Stomach smooth muscle (tissue), 2 donors: ENCODE data around the gene UTP18.
"Not testable (repeated sequence)": the region's sequence is repeated elsewhere in the genome, so short reads cannot be mapped to it uniquely, and the experiment has no call there.

ENCODE experiments used
- H3K27ac ChIP-seq: one replicate; pipeline ENCODE4 v1.7.0; 2013; ENCODE audit warnings: mild to moderate bottlenecking, low read length, inconsistent platforms
- H3K27me3 ChIP-seq, 2 donors: one replicate each; pipeline ENCODE4 v1.7.0; 2013; ENCODE audit warnings: low read length in 2 of 2; ENCODE audit not compliant: insufficient read depth in 2 of 2, control insufficient read depth in 1 of 2
- H3K36me3 ChIP-seq, 2 donors: one replicate each; pipeline ENCODE4 v1.7.0; 2013; ENCODE audit warnings: low read length in 2 of 2; ENCODE audit not compliant: control insufficient read depth in 2 of 2, insufficient read depth in 2 of 2
- H3K4me1 ChIP-seq: one replicate; pipeline ENCODE4 v1.7.0; 2013; ENCODE audit warnings: low read length; ENCODE audit not compliant: control insufficient read depth, insufficient read depth
- H3K4me3 ChIP-seq, 2 donors: one replicate each; pipeline ENCODE4 v1.7.0; 2013; ENCODE audit warnings: low read length in 2 of 2
- H3K9ac ChIP-seq, 2 donors: one replicate each; pipeline ENCODE4 v1.7.0; 2013; ENCODE audit warnings: low read length in 2 of 2, mild to moderate bottlenecking in 1 of 2
- H3K9me3 ChIP-seq, 2 donors: one replicate each; pipeline ENCODE4 v1.7.0; 2013; ENCODE audit warnings: low read length in 2 of 2; ENCODE audit not compliant: control insufficient read depth in 2 of 2
- donor health status: healthy.
- donor health status: Pancreatic carcinoma.

UTP18 gene

DNA sequence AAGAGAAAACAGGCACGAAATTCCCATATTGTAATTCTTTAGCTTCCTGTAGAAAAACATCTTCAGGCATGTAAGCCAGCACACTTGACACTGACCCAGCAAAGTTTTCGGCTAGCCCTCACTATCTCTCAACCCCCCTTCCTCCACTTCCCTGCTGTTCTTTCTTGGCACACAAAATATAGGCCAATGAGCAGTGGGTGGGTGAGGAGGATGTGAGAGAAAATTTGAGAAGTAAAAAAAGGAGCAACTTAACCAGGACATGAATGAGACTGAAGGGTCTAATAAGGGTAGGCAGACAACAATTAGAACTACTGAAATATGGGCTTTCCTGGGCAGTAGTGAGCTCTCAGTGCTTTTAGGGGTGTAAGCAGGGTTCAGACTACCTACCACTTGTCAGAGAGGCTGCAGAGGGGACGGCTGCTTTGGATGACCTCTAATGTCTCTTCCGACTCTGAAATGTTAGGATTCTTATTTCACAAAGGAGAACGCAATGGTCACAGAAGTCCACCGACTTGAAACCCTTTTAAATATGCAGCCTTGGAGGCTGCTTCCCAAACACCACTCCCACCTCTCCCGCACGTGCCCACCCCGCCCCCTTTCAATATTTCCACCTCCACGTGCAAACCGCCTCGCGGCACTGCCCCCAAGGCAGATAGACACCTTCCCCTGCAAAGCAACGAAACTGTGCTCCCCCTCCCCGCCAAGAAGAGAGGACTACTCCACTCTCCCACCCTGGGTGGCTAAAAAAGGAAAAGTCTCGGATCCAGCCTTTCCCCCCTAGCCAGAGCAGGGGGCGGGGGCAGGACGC is 1.4 kb upstream of the UTP18 start:
- Histone ChIP-seq H3K36me3 (peaks cover 3 to 5% of the 10 kb centered on the region in 2 donors), H3K27me3 (no peaks in the 10 kb centered on the region), H3K4me3 (peak overlapping the region; percentile 72 to 92), H3K9me3 (no peaks in the 10 kb centered on the region), H3K9ac (peak overlapping the region; percentile 69 to 97), H3K4me1 (peaks cover 23% of the 10 kb centered on the region), H3K27ac (peak overlapping the region; percentile 96)

- H3K36me3 ChIP-seq: peaks cover 3 to 5% of the 10 kb centered on the region in 2 donors
- peaks cover 23% of the 10 kb centered on the region for H3K4me1 ChIP-seq
- peak within 1 kb of the TSS; percentile 97 to 99 for H3K9ac ChIP-seq
- no peaks in the 10 kb centered on the region for H3K9me3 ChIP-seq
- peak within 1 kb of the TSS; percentile 96 for H3K27ac ChIP-seq
- H3K27me3 ChIP-seq: no peaks in the 10 kb centered on the region
- H3K4me3 ChIP-seq: peak within 1 kb of the TSS; percentile 72 to 92
Measured at GRCh38 chr17:51259564-51260236, 646 bp upstream of the UTP18 start, which contains the start of gene MBTD1. Gene MBTD1 (minus strand): TSS chr17:51260049. CDS start chr17:51225161, 34,888 bp downstream.

DNA sequence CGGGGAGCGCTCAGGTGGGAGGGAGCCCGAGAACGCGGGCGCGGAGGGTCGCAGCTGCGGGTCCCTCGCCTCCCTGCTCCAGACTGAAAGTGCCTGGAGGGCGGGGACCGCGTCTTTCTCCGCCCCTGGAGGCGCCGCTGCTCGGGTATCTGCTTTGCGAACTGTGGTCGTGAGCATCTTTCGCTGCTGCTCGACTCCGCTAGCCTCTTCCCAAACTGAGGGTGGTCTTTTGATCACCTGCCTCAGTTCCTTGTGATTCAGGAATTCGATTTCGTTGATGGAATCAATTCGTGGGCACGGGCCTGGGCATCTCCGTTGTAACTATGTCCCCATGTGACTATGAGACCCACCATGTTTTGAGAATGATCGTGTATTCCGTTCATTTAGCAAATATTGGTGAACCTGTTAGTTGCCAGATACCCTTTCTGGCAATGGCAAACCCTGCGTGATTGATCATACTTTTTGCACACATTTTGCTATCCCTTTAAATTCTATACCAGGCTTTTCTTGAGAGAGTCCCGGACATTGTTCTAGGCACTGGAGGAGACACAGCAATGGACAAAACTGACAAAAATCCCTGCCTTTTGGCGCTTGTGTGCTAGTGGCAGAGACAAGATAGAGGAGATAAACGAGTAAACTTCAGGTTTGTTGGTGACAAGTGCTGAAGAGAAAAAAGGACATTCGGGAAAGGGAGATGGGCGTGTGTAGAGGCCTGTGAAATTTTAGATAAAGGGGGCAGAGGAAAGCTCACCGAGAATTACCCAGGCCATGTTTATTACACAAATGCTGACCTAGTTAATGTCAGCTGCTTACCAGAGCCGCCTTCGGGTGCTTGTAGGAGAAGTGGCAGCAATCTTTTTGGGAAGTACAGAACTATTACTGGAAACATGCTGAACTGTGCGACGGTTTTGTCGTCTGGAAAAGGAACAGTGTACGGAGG is 948 bp downstream of the UTP18 start:
- Histone ChIP-seq H3K9ac (peak overlapping the region; percentile 81 to 97), H3K4me3 (peak overlapping the region; percentile 72 to 92), H3K9me3 (no peaks in the 10 kb centered on the region), H3K4me1 (peaks cover 23% of the 10 kb centered on the region), H3K36me3 (peaks cover 3 to 5% of the 10 kb centered on the region in 2 donors), H3K27me3 (no peaks in the 10 kb centered on the region), H3K27ac (peak overlapping the region; percentile 96)

- no peaks in the 10 kb centered on the region for H3K27me3 ChIP-seq
- H3K4me3 ChIP-seq: no peak overlapping the region
- H3K4me1 ChIP-seq: peaks cover 23% of the 10 kb centered on the region
- no peaks in the 10 kb centered on the region for H3K9me3 ChIP-seq
- no peak overlapping the region for H3K9ac ChIP-seq
- H3K36me3 ChIP-seq: peaks cover 9 to 11% of the 10 kb centered on the region in 2 donors
- H3K27ac ChIP-seq: no peak overlapping the region
Measured at GRCh38 chr17:51263006-51263405, 2.7 kb downstream of the UTP18 start.

DNA sequence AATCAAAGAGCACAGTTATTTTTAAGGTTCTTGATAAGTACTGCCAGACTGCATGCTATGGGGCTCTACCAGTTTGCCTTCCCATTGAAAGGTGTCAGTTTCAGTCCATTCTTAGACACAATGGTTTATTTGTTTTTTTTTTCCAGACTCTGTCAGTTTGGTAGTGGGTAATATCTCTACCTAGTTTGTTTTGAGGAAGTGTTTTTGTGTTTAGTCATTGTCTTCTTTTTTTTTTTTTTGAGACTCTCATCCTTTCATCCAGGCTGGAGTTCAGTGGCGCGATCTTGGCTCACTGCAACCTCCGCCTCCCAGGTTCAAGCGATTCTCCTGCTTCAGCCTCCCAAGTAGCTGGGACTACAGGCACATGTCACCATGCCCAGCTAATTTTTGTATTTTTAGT is 4.1 kb downstream of the UTP18 start:
- H3K4me3 ChIP-seq, H3K9me3 ChIP-seq, H3K27me3 ChIP-seq, H3K27ac ChIP-seq, H3K9ac ChIP-seq: not testable (repeated sequence)
- H3K36me3 ChIP-seq: peaks cover 18 to 19% of the 10 kb centered on the region in 2 donors
- H3K4me1 ChIP-seq: peaks cover 10% of the 10 kb centered on the region

DNA sequence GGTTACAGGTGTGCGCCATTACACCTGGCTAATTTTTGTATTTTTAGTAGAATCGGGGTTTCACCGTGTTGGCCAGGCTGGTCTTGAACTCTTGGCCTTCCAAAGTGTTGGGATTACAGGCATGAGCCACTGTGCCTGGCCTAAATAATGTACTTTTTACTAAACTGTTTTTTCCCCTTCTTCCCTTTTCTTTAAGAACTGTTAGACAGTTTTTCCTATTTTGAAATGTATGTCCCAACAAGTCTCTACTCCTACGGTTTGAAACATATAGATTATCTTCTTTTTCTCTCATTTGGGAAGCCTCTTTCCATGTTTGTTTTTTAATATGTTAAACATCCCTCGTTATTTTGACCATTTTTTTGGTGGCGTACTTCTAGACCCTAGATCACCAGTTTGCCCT is 9.6 kb downstream of the UTP18 start:
- Histone ChIP-seq H3K9me3 (no peaks in the 10 kb centered on the region), H3K9ac (no peak overlapping the region), H3K36me3 (peaks cover 19 to 21% of the 10 kb centered on the region in 2 donors), H3K27me3 (no peaks in the 10 kb centered on the region), H3K27ac (no peak overlapping the region), H3K4me3 (no peak overlapping the region), H3K4me1 (no peaks in the 10 kb centered on the region)

DNA sequence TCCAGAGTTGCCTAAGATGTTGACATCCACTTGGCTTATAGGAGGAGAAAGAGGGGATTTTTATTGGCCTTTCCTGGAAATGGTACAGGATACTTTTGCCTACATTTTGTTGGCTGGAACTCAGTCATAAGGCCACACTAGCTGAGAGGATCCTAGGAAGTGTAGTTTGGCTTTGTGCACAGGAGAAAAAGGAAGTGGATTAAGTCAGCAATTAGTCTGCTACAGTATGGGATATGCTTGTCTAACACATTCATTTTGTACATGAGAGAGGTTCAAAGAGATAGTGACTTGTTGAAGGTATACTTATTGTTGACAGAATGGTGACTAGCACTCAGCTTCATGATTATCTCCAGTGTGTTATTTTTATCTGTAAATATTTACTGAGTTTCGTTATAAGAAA is 10.3 kb downstream of the UTP18 start:
- Histone ChIP-seq H3K36me3 (peaks cover 19 to 24% of the 10 kb centered on the region in 2 donors), H3K27me3 (no peaks in the 10 kb centered on the region), H3K27ac (no peak overlapping the region), H3K4me3 (no peak overlapping the region), H3K9me3 (no peaks in the 10 kb centered on the region), H3K9ac (no peak overlapping the region), H3K4me1 (no peaks in the 10 kb centered on the region)

- Histone ChIP-seq H3K27me3 (no peaks in the 10 kb centered on the region), H3K9me3 (no peaks in the 10 kb centered on the region), H3K9ac (no peak overlapping the region), H3K36me3 (peaks cover 33 to 35% of the 10 kb centered on the region in 2 donors), H3K4me1 (no peaks in the 10 kb centered on the region), H3K27ac (no peak overlapping the region), H3K4me3 (no peak overlapping the region)
Measured at GRCh38 chr17:51272812-51273211, 12.5 kb downstream of the UTP18 start.

DNA sequence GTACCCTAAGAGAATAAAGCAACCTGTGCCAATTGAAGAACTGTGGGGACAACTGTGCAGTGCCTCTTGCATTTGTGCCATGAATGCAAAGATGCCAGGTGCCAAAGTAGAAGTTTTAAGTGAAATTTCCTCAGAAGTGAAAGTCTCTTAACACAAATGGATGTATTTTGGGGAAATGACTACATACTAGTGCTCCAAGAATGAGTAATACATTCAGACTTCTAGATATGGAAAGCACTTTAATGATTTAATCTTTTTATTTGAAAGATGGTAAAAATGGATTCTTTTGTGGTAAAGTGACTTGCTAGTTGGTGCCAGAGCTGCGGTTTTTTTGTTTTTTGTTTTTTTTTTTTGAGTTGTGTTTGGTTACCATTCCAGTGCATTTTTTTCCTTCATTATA is 15.0 kb downstream of the UTP18 start:
- Histone ChIP-seq H3K36me3 (peaks cover 33 to 43% of the 10 kb centered on the region in 2 donors), H3K27me3 (no peaks in the 10 kb centered on the region), H3K9me3 (no peaks in the 10 kb centered on the region), H3K4me1 (no peaks in the 10 kb centered on the region), H3K4me3 (no peak overlapping the region), H3K27ac (no peak overlapping the region), H3K9ac (no peak overlapping the region)

DNA sequence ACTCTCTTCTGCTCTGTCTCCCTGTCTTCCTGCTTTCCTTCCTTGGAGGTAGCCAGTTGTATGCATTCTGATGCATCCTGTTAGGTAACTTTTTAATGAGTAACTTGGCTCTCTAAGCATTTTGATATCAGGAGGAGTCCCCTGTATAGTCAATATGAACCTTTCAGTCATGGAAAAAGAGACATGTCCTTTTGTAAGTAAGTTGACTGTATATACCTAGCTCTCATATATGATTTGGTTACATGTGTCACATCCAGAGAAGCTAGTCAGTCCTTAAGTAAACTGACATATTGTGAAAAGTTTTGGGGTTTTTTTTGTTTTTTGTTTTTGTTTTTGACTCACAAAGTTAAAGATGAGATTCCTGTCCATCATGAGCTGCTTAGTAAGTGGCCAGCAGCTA is 18.8 kb downstream of the UTP18 start:
- no peaks in the 10 kb centered on the region for H3K27me3 ChIP-seq
- peaks cover 34 to 54% of the 10 kb centered on the region in 2 donors for H3K36me3 ChIP-seq
- no peaks in the 10 kb centered on the region for H3K4me1 ChIP-seq
- H3K4me3 ChIP-seq: no peak overlapping the region
- H3K9me3 ChIP-seq: no peaks in the 10 kb centered on the region
- no peak overlapping the region for H3K9ac ChIP-seq
- no peak overlapping the region for H3K27ac ChIP-seq
